GM19372 (cell line): ENCODE measurements around the gene HOXA1.

Source experiments
- ATAC-seq: cut with Tn5 transposase; IDR thresholded peaks from one replicate; pipeline ENCODE4 v1.9.1; 2021; ENCODE audit warnings: mild to moderate bottlenecking, low read depth, moderate library complexity; ENCODE audit not compliant: unreplicated experiment

Gene HOXA1

DNA sequence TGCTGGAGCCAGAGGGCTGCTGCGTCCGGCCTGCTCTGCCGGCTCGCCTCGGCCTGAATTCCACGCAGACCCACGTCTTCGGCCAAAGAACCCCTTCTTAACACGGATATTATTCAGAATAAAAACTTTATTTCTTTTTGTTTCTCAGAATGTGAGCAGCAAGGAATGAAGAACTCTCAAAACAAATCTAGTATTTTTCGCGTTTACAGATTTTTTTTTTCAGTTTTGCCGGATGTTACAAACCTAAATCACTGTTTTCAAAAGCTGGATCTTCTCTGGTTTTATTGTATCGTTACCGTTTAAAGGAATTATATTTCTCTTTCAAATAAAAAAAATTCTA lies 11.1 kb upstream of the HOXA1 start:
- ATAC-seq, result no peak

- ATAC-seq, result no peak
Measured at GRCh38 chr7:27106181-27106900, 10.5 kb upstream of the HOXA1 start.

GRCh38 chr7:27105301-27106031 lies 9.7 kb upstream of the HOXA1 start:
- no peak for ATAC-seq

GRCh38 chr7:27104341-27105058 lies 8.7 kb upstream of the HOXA1 start:
- no peak for ATAC-seq

- ATAC-seq, result no peak
Measured at GRCh38 chr7:27103489-27104226, 7.9 kb upstream of the HOXA1 start.

- no peak for ATAC-seq
Measured at GRCh38 chr7:27102581-27103442, 7.0 kb upstream of the HOXA1 start, which contains the start of gene HOXA2. Gene HOXA2, minus strand, starts transcription at chr7:27102683. Its CDS starts 183 bp downstream, at chr7:27102500.

DNA sequence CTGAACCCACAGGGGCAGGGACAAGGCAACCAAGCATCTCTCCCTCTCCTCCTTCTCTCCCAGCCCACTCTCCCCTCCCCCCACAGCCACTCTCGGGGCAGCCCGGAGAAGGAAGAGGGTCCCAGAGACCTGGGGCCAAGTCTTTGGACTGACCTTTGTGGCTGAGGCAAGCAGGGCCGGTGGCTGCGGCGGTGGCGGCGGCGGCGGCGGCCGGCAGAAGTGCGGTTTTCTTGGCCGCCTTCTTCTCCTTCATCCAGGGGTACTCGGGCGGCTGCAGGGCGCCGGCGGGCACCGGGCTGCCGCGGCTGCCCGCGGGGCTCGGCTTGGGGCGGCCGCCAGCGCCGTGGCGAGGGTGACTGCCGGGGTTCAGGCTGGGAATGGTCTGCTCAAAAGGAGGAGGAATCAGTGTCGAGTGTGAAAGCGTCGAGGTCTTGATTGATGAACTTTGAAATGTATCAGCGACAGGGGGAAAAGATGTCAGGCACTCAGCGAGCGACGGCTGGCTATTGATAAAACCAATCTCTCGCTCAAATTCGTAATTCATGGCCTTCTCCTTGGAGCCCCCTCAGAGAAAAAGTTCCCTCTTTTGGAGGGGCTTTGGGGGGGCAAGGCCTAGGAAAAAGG lies 6.3 kb upstream of the HOXA1 start:
- ATAC-seq, result no peak

- ATAC-seq, result no peak
Measured at GRCh38 chr7:27101171-27101956, 5.6 kb upstream of the HOXA1 start.

DNA sequence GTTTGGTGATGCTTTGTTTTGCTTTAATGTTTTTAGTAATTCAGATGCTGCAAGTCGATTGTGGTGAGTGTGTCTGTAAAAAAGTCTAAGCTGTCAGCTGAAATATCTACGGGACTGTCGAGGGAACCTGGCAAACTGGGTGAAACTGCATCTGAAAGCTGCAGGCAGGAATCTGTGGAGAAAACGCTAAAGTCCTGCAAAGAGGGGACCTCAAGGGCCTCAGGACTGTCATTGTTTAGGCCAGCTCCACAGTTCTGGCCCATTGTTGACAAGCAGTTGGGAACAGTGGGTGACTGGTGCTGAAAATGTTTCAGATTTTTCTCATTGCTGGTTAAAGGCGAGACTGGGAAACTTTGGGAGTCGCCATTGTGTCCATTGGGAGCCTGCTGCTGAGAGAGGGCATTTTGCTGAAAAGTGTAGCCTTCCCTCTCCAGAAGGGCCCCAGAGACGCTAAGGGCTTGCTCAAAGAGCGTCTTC lies 4.9 kb upstream of the HOXA1 start:
- no peak for ATAC-seq

GRCh38 chr7:27099453-27100370 lies 3.9 kb upstream of the HOXA1 start:
- no peak for ATAC-seq

GRCh38 chr7:27098578-27099451 lies 3.0 kb upstream of the HOXA1 start:
- no peak for ATAC-seq

DNA sequence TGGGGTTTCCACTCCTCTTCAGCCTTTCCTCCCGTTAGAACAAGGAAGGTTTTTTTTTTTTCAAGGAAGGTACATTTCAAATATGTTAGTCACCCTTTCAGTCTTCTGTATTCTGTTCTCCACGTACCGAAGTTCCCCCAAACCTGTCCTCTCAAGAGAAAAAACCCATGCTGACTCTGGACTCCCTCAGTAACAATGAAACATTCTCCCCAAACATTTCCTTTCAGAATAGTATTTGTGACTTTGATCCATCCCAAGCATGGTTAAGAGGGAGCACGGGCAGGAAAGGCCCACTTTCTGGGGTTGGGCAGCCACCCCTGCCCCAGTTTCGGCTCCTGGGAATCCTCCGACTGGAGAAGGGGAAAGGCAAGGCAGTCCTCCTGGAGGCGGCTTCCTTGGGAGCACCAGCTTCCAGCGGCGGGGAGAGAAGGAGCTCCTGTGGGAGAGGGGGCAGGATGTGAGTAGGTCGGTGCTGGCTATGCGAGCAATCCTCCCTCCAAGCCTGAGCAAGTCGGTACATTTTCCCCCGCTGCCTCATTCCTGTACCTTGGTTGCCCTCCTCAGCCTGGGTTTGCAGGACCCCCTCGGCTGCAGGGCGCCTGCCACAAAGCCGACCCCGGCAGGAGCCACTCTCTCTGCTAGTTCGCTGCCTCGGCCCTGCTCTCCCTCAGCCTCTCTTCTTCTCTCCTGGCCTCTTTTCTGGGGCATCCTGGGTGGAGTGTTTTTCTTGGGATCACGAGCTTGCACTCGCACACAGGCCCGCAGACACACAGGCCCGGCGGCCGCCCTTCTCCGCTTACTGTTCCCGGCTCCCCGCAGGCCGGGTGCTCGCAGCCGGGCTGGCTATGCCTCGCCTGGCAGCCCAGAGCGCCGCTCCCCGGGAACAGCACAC lies 2.1 kb upstream of the HOXA1 start:
- ATAC-seq, result no peak

GRCh38 chr7:27096768-27097514 lies 1.1 kb upstream of the HOXA1 start:
- ATAC-seq, result no peak

GRCh38 chr7:27095050-27095896 lies 527 bp downstream of the HOXA1 start:
- peak; percentile 14 for ATAC-seq
